ENCODE data around the gene CCNL2. TPM values are rescaled to one million over a fixed set of nuclear protein-coding genes. Genes with fewer than 3 reads are reported as not detected.

The CCNL2 gene
- total and polyA plus RNA-seq, 9 donors, result 71.1 to 245 (median 196) TPM

- Histone ChIP-seq H3K27ac (no peak overlapping the region), H3K36me3 (no peaks in the 10 kb centered on the region), H3K27me3 (no peaks in the 10 kb centered on the region), H3K4me1 (ENCODE audit: insufficient read depth) (peaks cover 16% of the 10 kb centered on the region), H3K4me3 (no peak overlapping the region), H3K9me3 (no peaks in the 10 kb centered on the region)
- DNase-seq, result no peak
- TF ChIP-seq CTCF (IDR thresholded peaks at IDR 0.05), result no peak
- no peak for TF ChIP-seq EP300 (IDR thresholded peaks at IDR 0.05)
- TF ChIP-seq POLR2A (IDR thresholded peaks at IDR 0.05), result no peak
- intact Hi-C loops (cut with DNase I), result no loop called here
- WGBS, 3 donors, result 71 to 82% (median 76%) methylated on average over 7 of the region's 7 CpGs
Observed at GRCh38 chr1:1401457-1402010, 2.4 kb upstream of the CCNL2 start.

- H3K27ac ChIP-seq, result no peak overlapping the region
- 55 to 68% (median 56%) methylated on average over 22 of the region's 22 CpGs for WGBS, 3 donors
- H3K4me1 ChIP-seq (ENCODE audit: insufficient read depth), result peaks cover 12% of the 10 kb centered on the region
- no peak overlapping the region for H3K4me3 ChIP-seq
- H3K36me3 ChIP-seq, result no peaks in the 10 kb centered on the region
- intact Hi-C loops (cut with DNase I), result no loop called here
- no peaks in the 10 kb centered on the region for H3K27me3 ChIP-seq
- H3K9me3 ChIP-seq, result no peaks in the 10 kb centered on the region
- no peak for TF ChIP-seq POLR2A (IDR thresholded peaks at IDR 0.05)
- no peak for TF ChIP-seq CTCF (IDR thresholded peaks at IDR 0.05)
- TF ChIP-seq EP300 (IDR thresholded peaks at IDR 0.05), result no peak
- no peak for DNase-seq
Observed at GRCh38 chr1:1400576-1401456, 1.7 kb upstream of the CCNL2 start.

- Histone ChIP-seq H3K27ac (peak overlapping the region; percentile 21 to 61), H3K4me3 (peak overlapping the region; percentile 64), H3K4me1 (ENCODE audit: insufficient read depth) (peaks cover 10% of the 10 kb centered on the region), H3K27me3 (no peaks in the 10 kb centered on the region), H3K9me3 (no peaks in the 10 kb centered on the region), H3K36me3 (no peaks in the 10 kb centered on the region)
- DNase-seq, result peak in 2 of 5 donors; percentile 50 to 56
- 2 to 5% (median 4%) methylated on average over 34 of the region's 34 CpGs for WGBS, 3 donors
- intact Hi-C loops (cut with DNase I), result loop anchor here in 1 of 4 donors (2.0 kb wide), 1 partner anchor 51 kb away; the partner anchor contains the start of gene DVL1
- no peak for TF ChIP-seq POLR2A (IDR thresholded peaks at IDR 0.05)
- no peak for TF ChIP-seq EP300 (IDR thresholded peaks at IDR 0.05)
- no peak for TF ChIP-seq CTCF (IDR thresholded peaks at IDR 0.05)
Observed at GRCh38 chr1:1399872-1400575, 889 bp upstream of the CCNL2 start.

- Histone ChIP-seq H3K9me3 (no peaks in the 10 kb centered on the region), H3K27me3 (no peaks in the 10 kb centered on the region), H3K4me1 (ENCODE audit: insufficient read depth) (peaks cover 10% of the 10 kb centered on the region), H3K4me3 (peak overlapping the region; percentile 64), H3K27ac (peak overlapping the region; percentile 44 to 61), H3K36me3 (no peaks in the 10 kb centered on the region)
- DNase-seq, result no peak
- intact Hi-C loops (cut with DNase I), result loop anchor here in 1 of 4 donors (2.0 kb wide), 1 partner anchor 50 kb away; the partner anchor contains the start of gene DVL1
- WGBS, 3 donors, result 0 to 2% (median 0%) methylated on average over 45 to 54 of the region's 54 CpGs
- no peak for TF ChIP-seq POLR2A (IDR thresholded peaks at IDR 0.05)
- no peak for TF ChIP-seq EP300 (IDR thresholded peaks at IDR 0.05)
- TF ChIP-seq CTCF (IDR thresholded peaks at IDR 0.05), result no peak
Observed at GRCh38 chr1:1398677-1399186, 403 bp downstream of the CCNL2 start.

Data from ovary (tissue), 9 donors.